ENCODE data around the gene TMCO6. TPM values are rescaled to one million over a fixed set of nuclear protein-coding genes. Genes with fewer than 3 reads are reported as not detected.
A peak's percentile ranks its signal among the peaks of the same experiment; 100 is the strongest.

TMCO6 gene
- total and polyA plus RNA-seq, 7 donors = 3.6 to 8.1 (median 4.9) TPM

DNA sequence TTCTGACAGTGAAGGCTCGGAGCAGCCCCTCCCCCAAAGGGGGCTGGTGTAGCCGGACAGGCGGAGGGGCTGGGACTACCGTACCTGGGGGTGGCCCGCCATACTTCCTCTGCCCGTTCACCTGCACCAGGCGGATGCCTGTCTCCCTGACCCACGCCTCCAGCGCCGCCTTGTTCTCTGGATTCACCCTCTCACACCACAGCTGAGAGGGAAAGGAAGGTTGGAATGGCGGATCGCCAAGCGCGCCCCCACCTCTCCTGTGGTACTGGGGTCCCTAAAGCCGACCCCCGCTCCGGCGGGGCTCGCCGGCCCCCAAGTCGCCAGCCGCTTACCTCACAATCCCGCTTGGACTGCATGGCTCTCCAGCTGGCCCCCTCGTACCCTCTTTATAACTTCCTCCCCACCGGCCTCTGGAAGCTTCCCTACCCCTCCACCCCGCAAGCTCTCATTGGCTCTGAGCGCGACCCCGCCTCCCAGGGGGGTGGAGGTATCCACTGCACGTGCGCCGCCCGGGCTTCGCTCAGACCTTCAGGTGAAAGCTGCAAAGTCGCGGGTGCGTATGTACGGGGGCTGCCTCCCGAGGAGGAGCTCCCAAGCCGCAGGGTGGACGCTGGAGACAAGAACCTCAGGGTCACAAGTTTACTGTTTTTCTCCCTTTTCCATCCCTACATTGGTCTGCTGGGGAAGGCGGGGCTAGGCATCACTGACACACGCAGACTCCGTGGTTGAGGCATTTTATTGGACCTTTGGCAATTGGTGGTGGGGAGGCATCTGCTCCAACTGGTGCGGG, 34.1 kb downstream of the TMCO6 start, which contains the start of gene DND1:
Gene DND1, minus strand, starts transcription at position 390 of the 790 bp plus-strand sequence. Its CDS starts 34 bp downstream, at position 356.
- ATAC-seq (peak in 2 of 4 donors; percentile 8 to 18), DNase-seq (no peak)
- Histone ChIP-seq H3K27ac (no peak within 1 kb of the TSS), H3K4me1 (no peaks in the 10 kb centered on the region), H3K9me3 (no peaks in the 10 kb centered on the region), H3K27me3 (ENCODE audit: insufficient read depth in 3 of 3, low read length in 2 of 3) (no peaks in the 10 kb centered on the region), H3K4me3 (no peak within 1 kb of the TSS), H3K36me3 (ENCODE audit: insufficient read depth in 1 of 2, low read depth in 1 of 2) (peaks cover 17 to 97% of the 10 kb centered on the region in 2 donors)
- no peak for TF ChIP-seq CTCF (IDR thresholded peaks at IDR 0.05)
- intact Hi-C loops (cut with DNase I) = no loop called here
- 84 to 85% (median 85%) methylated on average over 34 to 45 of the region's 45 CpGs for WGBS, 3 donors

GRCh38 chr5:140674211-140674610, 35.0 kb downstream of the TMCO6 start:
- WGBS, 3 donors = 81 to 87% (median 82%) methylated on average over 2 of the region's 2 CpGs
- peaks cover 10 to 97% of the 10 kb centered on the region in 2 donors for H3K36me3 ChIP-seq (ENCODE audit: insufficient read depth in 1 of 2, low read depth in 1 of 2)

GRCh38 chr5:140674629-140675028, 35.4 kb downstream of the TMCO6 start:
- no peak overlapping the region for H3K4me3 ChIP-seq
- H3K4me1 ChIP-seq = no peaks in the 10 kb centered on the region
- no peaks in the 10 kb centered on the region for H3K9me3 ChIP-seq
- H3K27ac ChIP-seq = no peak overlapping the region
- intact Hi-C loops (cut with DNase I) = no loop called here
- H3K27me3 ChIP-seq (ENCODE audit: insufficient read depth in 3 of 3, low read length in 2 of 3) = no peaks in the 10 kb centered on the region
- H3K36me3 ChIP-seq (ENCODE audit: insufficient read depth in 1 of 2, low read depth in 1 of 2) = peaks cover 11 to 97% of the 10 kb centered on the region in 2 donors
- TF ChIP-seq CTCF (IDR thresholded peaks at IDR 0.05) = no peak
- no peak for DNase-seq
- WGBS, 3 donors = 85 to 96% (median 88%) methylated on average over 4 of the region's 4 CpGs
- ATAC-seq = no peak

More at GRCh38 chr5:140674211-140674610, 35.0 kb downstream of the TMCO6 start:
- DNase-seq (no peak), ATAC-seq (no peak)
- no peaks in the 10 kb centered on the region for H3K9me3 ChIP-seq
- H3K4me3 ChIP-seq = no peak overlapping the region
- no peaks in the 10 kb centered on the region for H3K4me1 ChIP-seq
- intact Hi-C loops (cut with DNase I) = no loop called here
- H3K27ac ChIP-seq = no peak overlapping the region
- no peaks in the 10 kb centered on the region for H3K27me3 ChIP-seq (ENCODE audit: insufficient read depth in 3 of 3, low read length in 2 of 3)
- no peak for TF ChIP-seq CTCF (IDR thresholded peaks at IDR 0.05)

GRCh38 chr5:140677947-140678346, 38.7 kb downstream of the TMCO6 start:
- Histone ChIP-seq H3K36me3 (ENCODE audit: insufficient read depth in 1 of 2, low read depth in 1 of 2) (peaks cover 16 to 100% of the 10 kb centered on the region in 2 donors), H3K9me3 (no peaks in the 10 kb centered on the region), H3K27ac (no peak overlapping the region), H3K4me3 (no peak overlapping the region), H3K27me3 (ENCODE audit: insufficient read depth in 3 of 3, low read length in 2 of 3) (no peaks in the 10 kb centered on the region), H3K4me1 (no peaks in the 10 kb centered on the region)
- 83 to 95% (median 95%) methylated on average over 3 of the region's 3 CpGs for WGBS, 3 donors
- intact Hi-C loops (cut with DNase I) = no loop called here
- DNase-seq (no peak), ATAC-seq (no peak)
- no peak for TF ChIP-seq CTCF (IDR thresholded peaks at IDR 0.05)
